ENCODE measurements around the gene RHBDF2.
A peak's percentile ranks its signal among the peaks of the same experiment; 100 is the strongest.

Gene RHBDF2

GRCh38 chr17:76437467-76438402, 63.5 kb downstream of the RHBDF2 start:
- no peak overlapping the region for H3K4me3 ChIP-seq (ENCODE audit: control insufficient read depth, low read depth, low read length)
- TF ChIP-seq CTCF (IDR thresholded peaks at IDR 0.05; ENCODE audit: control insufficient read depth, insufficient read depth, low read depth, low read length, missing control alignments): no peak
- DNase-seq (ENCODE audit: low read depth): no peak

- H3K4me3 ChIP-seq (ENCODE audit: control insufficient read depth, low read depth, low read length): no peak overlapping the region
- DNase-seq (ENCODE audit: low read depth): no peak
- no peak for TF ChIP-seq CTCF (IDR thresholded peaks at IDR 0.05; ENCODE audit: control insufficient read depth, insufficient read depth, low read depth, low read length, missing control alignments)
Observed at GRCh38 chr17:76435751-76436150, 65.5 kb downstream of the RHBDF2 start.

GRCh38 chr17:76434870-76435269, 66.4 kb downstream of the RHBDF2 start:
- no peak for TF ChIP-seq CTCF (IDR thresholded peaks at IDR 0.05; ENCODE audit: control insufficient read depth, insufficient read depth, low read depth, low read length, missing control alignments)
- DNase-seq (ENCODE audit: low read depth): no peak
- no peak overlapping the region for H3K4me3 ChIP-seq (ENCODE audit: control insufficient read depth, low read depth, low read length)

GRCh38 chr17:76433693-76434092, 67.5 kb downstream of the RHBDF2 start:
- TF ChIP-seq CTCF (IDR thresholded peaks at IDR 0.05; ENCODE audit: control insufficient read depth, insufficient read depth, low read depth, low read length, missing control alignments): no peak
- no peak overlapping the region for H3K4me3 ChIP-seq (ENCODE audit: control insufficient read depth, low read depth, low read length)
- no peak for DNase-seq (ENCODE audit: low read depth)

- TF ChIP-seq CTCF (IDR thresholded peaks at IDR 0.05; ENCODE audit: control insufficient read depth, insufficient read depth, low read depth, low read length, missing control alignments): peak; percentile 40
- DNase-seq (ENCODE audit: low read depth): no peak
- H3K4me3 ChIP-seq (ENCODE audit: control insufficient read depth, low read depth, low read length): no peak overlapping the region
Observed at GRCh38 chr17:76432712-76433336, 68.4 kb downstream of the RHBDF2 start.

- no peak for TF ChIP-seq CTCF (IDR thresholded peaks at IDR 0.05; ENCODE audit: control insufficient read depth, insufficient read depth, low read depth, low read length, missing control alignments)
- no peak overlapping the region for H3K4me3 ChIP-seq (ENCODE audit: control insufficient read depth, low read depth, low read length)
Observed at GRCh38 chr17:76432004-76432403, 69.2 kb downstream of the RHBDF2 start.

More at GRCh38 chr17:76432004-76432403, 69.2 kb downstream of the RHBDF2 start:
- no peak for DNase-seq (ENCODE audit: low read depth)
